ENCODE measurements around the gene TLR10. TPM values are rescaled to one million over a fixed set of nuclear protein-coding genes. Genes with fewer than 3 reads are reported as not detected.
"Not testable (repeated sequence)": the region's sequence is repeated elsewhere in the genome, so short reads cannot be mapped to it uniquely, and the experiment has no call there.

TLR10 gene
- total RNA-seq, 1 donor from 2014 or later: not detected

DNA sequence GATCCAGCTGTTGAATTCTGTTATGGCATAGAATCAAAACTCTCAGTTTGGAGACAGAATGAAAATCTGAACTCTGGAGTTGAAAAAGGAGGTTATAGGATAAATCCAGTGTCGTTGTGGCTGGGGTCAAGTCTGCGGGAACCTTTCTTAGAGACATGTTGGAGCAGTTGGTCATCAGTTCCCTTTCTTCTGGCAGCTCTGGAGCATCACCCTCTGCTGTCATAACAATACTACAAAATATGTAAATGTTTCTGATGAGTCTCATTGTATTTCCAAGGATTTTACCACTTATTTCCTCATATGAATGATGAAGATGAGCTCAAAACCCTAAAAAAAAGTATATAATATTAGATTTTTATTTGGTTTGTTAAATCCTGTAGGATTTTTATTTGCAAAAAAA is 7.5 kb downstream of the TLR10 start:
- H3K36me3 ChIP-seq (ENCODE audit: control insufficient read depth, insufficient read depth, low read length): no peaks in the 10 kb centered on the region
- no peak for DNase-seq (ENCODE audit: low read depth)
- TF ChIP-seq, protein P1, sequence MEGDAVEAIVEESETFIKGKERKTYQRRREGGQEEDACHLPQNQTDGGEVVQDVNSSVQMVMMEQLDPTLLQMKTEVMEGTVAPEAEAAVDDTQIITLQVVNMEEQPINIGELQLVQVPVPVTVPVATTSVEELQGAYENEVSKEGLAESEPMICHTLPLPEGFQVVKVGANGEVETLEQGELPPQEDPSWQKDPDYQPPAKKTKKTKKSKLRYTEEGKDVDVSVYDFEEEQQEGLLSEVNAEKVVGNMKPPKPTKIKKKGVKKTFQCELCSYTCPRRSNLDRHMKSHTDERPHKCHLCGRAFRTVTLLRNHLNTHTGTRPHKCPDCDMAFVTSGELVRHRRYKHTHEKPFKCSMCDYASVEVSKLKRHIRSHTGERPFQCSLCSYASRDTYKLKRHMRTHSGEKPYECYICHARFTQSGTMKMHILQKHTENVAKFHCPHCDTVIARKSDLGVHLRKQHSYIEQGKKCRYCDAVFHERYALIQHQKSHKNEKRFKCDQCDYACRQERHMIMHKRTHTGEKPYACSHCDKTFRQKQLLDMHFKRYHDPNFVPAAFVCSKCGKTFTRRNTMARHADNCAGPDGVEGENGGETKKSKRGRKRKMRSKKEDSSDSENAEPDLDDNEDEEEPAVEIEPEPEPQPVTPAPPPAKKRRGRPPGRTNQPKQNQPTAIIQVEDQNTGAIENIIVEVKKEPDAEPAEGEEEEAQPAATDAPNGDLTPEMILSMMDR (IDR thresholded peaks at IDR 0.05; ENCODE audit: insufficient read depth, low read length, poor library complexity, severe bottlenecking): no peak
- H3K4me3 ChIP-seq (ENCODE audit: low read depth, low read length): no peak overlapping the region
- no peaks in the 10 kb centered on the region for H3K27me3 ChIP-seq (ENCODE audit: control insufficient read depth, insufficient read depth, low read length)

DNA sequence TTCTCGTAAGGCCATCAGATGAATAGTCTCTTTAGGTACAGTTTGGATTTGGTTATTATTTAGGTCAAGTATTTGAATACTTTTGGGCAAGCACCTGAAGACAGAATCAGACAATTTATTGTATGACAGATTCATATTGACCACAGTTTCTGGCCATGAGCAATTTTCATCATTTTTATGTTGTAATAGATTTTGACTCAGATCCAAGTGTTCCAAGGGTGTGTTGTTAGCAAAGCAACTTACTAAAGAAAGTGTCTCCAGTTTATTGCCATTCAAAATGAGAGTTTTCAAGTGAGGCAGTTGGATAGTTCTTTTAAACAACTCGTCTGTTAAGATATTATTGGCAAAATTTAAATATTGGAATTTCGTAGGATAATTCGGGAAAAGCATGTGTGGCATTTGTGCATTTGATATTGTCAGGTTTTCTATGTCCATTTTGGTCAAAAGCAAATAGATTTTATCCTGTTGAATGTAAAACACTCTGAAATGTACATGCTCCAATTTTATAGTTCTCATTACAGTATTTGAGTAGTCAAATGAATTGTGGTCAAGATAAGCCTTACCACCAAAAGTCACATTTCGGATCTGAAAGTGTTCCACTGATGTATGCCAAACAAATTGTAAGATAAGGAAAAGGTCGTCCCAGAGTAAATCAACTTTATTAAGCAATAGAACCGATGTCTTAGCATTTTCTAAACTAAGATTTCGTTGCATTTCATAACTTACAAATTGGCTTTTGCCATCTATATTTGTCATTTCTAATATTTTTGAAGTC is 8.4 kb downstream of the TLR10 start:
- H3K4me3 ChIP-seq (ENCODE audit: low read depth, low read length): no peak overlapping the region
- H3K27me3 ChIP-seq (ENCODE audit: control insufficient read depth, insufficient read depth, low read length): no peaks in the 10 kb centered on the region
- TF ChIP-seq, protein P1 (IDR thresholded peaks at IDR 0.05; ENCODE audit: insufficient read depth, low read length, poor library complexity, severe bottlenecking): no peak
- no peak for DNase-seq (ENCODE audit: low read depth)
- no peaks in the 10 kb centered on the region for H3K36me3 ChIP-seq (ENCODE audit: control insufficient read depth, insufficient read depth, low read length)

DNA sequence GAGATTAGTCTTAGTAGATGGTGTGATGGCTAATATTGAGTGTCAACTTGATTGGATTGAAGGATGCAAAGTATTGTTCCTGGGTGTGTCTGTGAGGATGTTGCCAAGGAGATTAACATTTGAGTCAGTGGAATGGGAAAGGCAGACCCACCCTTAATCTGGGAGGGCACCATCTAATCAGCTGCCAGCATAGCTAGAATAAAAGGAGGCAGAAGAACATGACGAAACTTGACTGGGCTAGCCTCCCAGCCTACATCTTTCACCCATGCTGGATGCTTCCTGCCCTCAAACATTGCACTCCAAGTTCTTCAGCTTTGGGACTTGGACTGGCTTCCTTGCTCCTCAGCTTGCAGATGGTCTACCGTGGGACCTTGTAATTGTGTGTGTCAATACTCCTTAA is 12.5 kb downstream of the TLR10 start:
- DNase-seq (ENCODE audit: low read depth); H3K36me3 ChIP-seq (ENCODE audit: control insufficient read depth, insufficient read depth, low read length); H3K4me3 ChIP-seq (ENCODE audit: low read depth, low read length); H3K27me3 ChIP-seq (ENCODE audit: control insufficient read depth, insufficient read depth, low read length): not testable (repeated sequence)

GRCh38 chr4:38769857-38770256 is 12.9 kb downstream of the TLR10 start:
- no peak overlapping the region for H3K4me3 ChIP-seq (ENCODE audit: low read depth, low read length)
- TF ChIP-seq, protein P1 (IDR thresholded peaks at IDR 0.05; ENCODE audit: insufficient read depth, low read length, poor library complexity, severe bottlenecking): no peak

GRCh38 chr4:38769441-38769840 is 13.3 kb downstream of the TLR10 start:
- Histone ChIP-seq H3K27me3 (ENCODE audit: control insufficient read depth, insufficient read depth, low read length) (no peaks in the 10 kb centered on the region), H3K36me3 (ENCODE audit: control insufficient read depth, insufficient read depth, low read length) (no peaks in the 10 kb centered on the region), H3K4me3 (ENCODE audit: low read depth, low read length) (no peak overlapping the region)
- DNase-seq (ENCODE audit: low read depth): no peak
- TF ChIP-seq, protein P1 (IDR thresholded peaks at IDR 0.05; ENCODE audit: insufficient read depth, low read length, poor library complexity, severe bottlenecking): no peak

More at GRCh38 chr4:38769857-38770256, 12.9 kb downstream of the TLR10 start:
- Histone ChIP-seq H3K27me3 (ENCODE audit: control insufficient read depth, insufficient read depth, low read length) (no peaks in the 10 kb centered on the region), H3K36me3 (ENCODE audit: control insufficient read depth, insufficient read depth, low read length) (no peaks in the 10 kb centered on the region)
- DNase-seq (ENCODE audit: low read depth): no peak

GRCh38 chr4:38768968-38769394 is 13.8 kb downstream of the TLR10 start:
- H3K27me3 ChIP-seq (ENCODE audit: control insufficient read depth, insufficient read depth, low read length): no peaks in the 10 kb centered on the region
- no peak for DNase-seq (ENCODE audit: low read depth)
- H3K36me3 ChIP-seq (ENCODE audit: control insufficient read depth, insufficient read depth, low read length): no peaks in the 10 kb centered on the region
- TF ChIP-seq, protein P1 (IDR thresholded peaks at IDR 0.05; ENCODE audit: insufficient read depth, low read length, poor library complexity, severe bottlenecking): no peak
- no peak overlapping the region for H3K4me3 ChIP-seq (ENCODE audit: low read depth, low read length)

DNA sequence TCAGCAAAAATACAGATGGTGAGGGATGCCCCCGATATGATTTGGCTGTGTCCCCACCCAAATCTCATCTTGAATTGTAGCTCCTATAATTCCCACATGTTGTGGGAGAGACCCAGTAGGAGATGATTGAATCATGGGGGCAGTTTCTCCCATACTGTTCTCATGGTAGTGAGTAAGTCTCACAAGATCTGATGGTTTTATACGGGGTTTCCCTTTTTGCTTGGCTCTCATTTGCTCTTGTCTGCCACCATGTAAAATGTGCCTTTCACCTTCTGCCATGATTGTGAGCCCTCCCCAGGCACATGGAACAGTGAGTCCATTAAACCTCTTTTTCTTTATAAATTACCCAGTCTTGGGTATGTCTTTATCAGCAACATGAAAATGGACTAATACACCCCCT is 15.8 kb downstream of the TLR10 start:
- H3K4me3 ChIP-seq (ENCODE audit: low read depth, low read length); DNase-seq (ENCODE audit: low read depth); H3K27me3 ChIP-seq (ENCODE audit: control insufficient read depth, insufficient read depth, low read length); H3K36me3 ChIP-seq (ENCODE audit: control insufficient read depth, insufficient read depth, low read length): not testable (repeated sequence)

Measured in kidney epithelial cell (primary cell).